Neural cell (in vitro differentiated cells): ENCODE measurements around the gene NPR3. TPM values are rescaled to one million over a fixed set of nuclear protein-coding genes. Genes with fewer than 3 reads are reported as not detected.

Source experiments
- H2AFZ ChIP-seq: fragments of 200-600, 300-800 bp; sonication (generic), shearing (Covaris generic); 2 replicates; pipeline ENCODE4 v1.6.0; 2014; ENCODE audit warnings: low read depth, mild to moderate bottlenecking, antibody characterized with exemption, low read length, moderate library complexity
- H3F3A ChIP-seq: fragments of 200-600 bp; shearing (Covaris generic); 2 replicates; pipeline ENCODE4 v1.6.1; 2016; ENCODE audit warnings: mild to moderate bottlenecking, moderate library complexity, mixed read lengths, antibody characterized with exemption, low read length; ENCODE audit not compliant: insufficient read depth, poor library complexity, severe bottlenecking
- H3K27ac ChIP-seq: fragments of 200-600, 300-800 bp; sonication (generic), shearing (Covaris generic); 2 replicates; pipeline ENCODE4 v1.5.1; 2014; ENCODE audit warnings: mild to moderate bottlenecking, low read length, moderate library complexity
- H3K27me3 ChIP-seq: fragments of 300-800, 200-600 bp; sonication (generic), shearing (Covaris generic); 2 replicates; pipeline ENCODE4 v1.6.0; 2014; ENCODE audit warnings: mild to moderate bottlenecking, low read depth, low read length, moderate library complexity; ENCODE audit not compliant: insufficient read depth
- H3K36me3 ChIP-seq: fragments of 300-800, 200-600 bp; sonication (generic), shearing (Covaris generic); 2 replicates; pipeline ENCODE4 v1.5.1; 2014; ENCODE audit warnings: mild to moderate bottlenecking, antibody characterized with exemption, low read length, moderate library complexity; ENCODE audit not compliant: insufficient read depth
- H3K4me2 ChIP-seq: fragments of 300-800, 200-600 bp; sonication (generic), shearing (Covaris generic); 2 replicates; pipeline ENCODE4 v1.6.0; 2014; ENCODE audit warnings: mild to moderate bottlenecking, low read length
- H3K4me3 ChIP-seq: fragments of 300-800, 200-600 bp; sonication (generic), shearing (Covaris generic); 2 replicates; pipeline ENCODE4 v1.5.1; 2014; ENCODE audit warnings: mild to moderate bottlenecking, low read length, moderate library complexity
- H3K79me2 ChIP-seq: fragments of 200-600 bp; shearing (Covaris generic); replicated peaks from 2 replicates; pipeline ENCODE4 v1.6.0; 2014; ENCODE audit warnings: mild to moderate bottlenecking, low read length, moderate library complexity; ENCODE audit not compliant: insufficient read depth
- H3K9ac ChIP-seq: fragments of 300-800, 200-600 bp; sonication (generic), shearing (Covaris generic); 2 replicates; pipeline ENCODE4 v1.6.1; 2016; ENCODE audit warnings: mild to moderate bottlenecking, low read length, mixed read lengths
- H3K9me2 ChIP-seq: fragments of 200-600 bp; shearing (Covaris generic); 2 replicates; pipeline ENCODE4 v1.6.1; 2016; ENCODE audit warnings: mild to moderate bottlenecking, low read length, mixed read lengths; ENCODE audit not compliant: insufficient read depth
- H3K9me3 ChIP-seq: fragments of 200-600, 300-800 bp; sonication (generic), shearing (Covaris generic); 2 replicates; pipeline ENCODE4 v1.6.1; 2016; ENCODE audit warnings: mild to moderate bottlenecking, mixed run types, low read length, moderate library complexity, mixed read lengths
- H4K20me1 ChIP-seq: fragments of 200-600 bp; shearing (Covaris generic); 2 replicates; pipeline ENCODE4 v1.6.1; 2016; ENCODE audit warnings: mild to moderate bottlenecking, mixed run types; ENCODE audit not compliant: insufficient read depth
- EP300 ChIP-seq: fragments of 450-650 bp; conservative IDR thresholded peaks from 2 replicates; pipeline ENCODE4 v1.6.1; 2014; ENCODE audit warnings: antibody characterized with exemption, mild to moderate bottlenecking, moderate library complexity; ENCODE audit not compliant: poor library complexity, severe bottlenecking
- MXI1 ChIP-seq: fragments of 450-650 bp; conservative IDR thresholded peaks from 2 replicates; pipeline ENCODE4 v1.6.1; 2014; ENCODE audit warnings: antibody characterized with exemption, mild to moderate bottlenecking; ENCODE audit not compliant: poor library complexity, severe bottlenecking
- POLR2AphosphoS5 ChIP-seq: IDR thresholded peaks from 2 replicates; pipeline ENCODE4 v1.6.1; 2012
- RAD21 ChIP-seq: fragments of 450-650 bp; conservative IDR thresholded peaks from 2 replicates; pipeline ENCODE4 v1.6.1; 2014; ENCODE audit warnings: antibody characterized with exemption, mild to moderate bottlenecking, moderate library complexity
- SMC3 ChIP-seq: fragments of 450-650 bp; conservative IDR thresholded peaks from 2 replicates; pipeline ENCODE4 v1.6.1; 2014; ENCODE audit warnings: antibody characterized with exemption, mild to moderate bottlenecking, moderate library complexity; ENCODE audit not compliant: poor library complexity
- TAF1 ChIP-seq: IDR thresholded peaks from 2 replicates; pipeline ENCODE4 v1.6.1; 2012; ENCODE audit warnings: low read depth
- polyA plus RNA-seq: library from polyadenylated mRNA; depleted of rRNA; stranded (reverse); fragments of >200 nt; gene quantifications from 2 replicates; pipeline ENCODE4 v1.2.3, GENCODE V29; 2014
- TF ChIP-seq, protein P1 (sequence below): IDR thresholded peaks from 2 replicates; pipeline ENCODE4 v1.6.1; 2012; ENCODE audit warnings: borderline replicate concordance
- TF ChIP-seq, protein P2 (sequence below): fragments of 450-650 bp; IDR thresholded peaks from 2 replicates; pipeline ENCODE4 v1.5.1; 2014; ENCODE audit warnings: antibody characterized with exemption, mild to moderate bottlenecking, moderate library complexity; ENCODE audit not compliant: poor library complexity, severe bottlenecking

Gene NPR3
- polyA plus RNA-seq, 1 donor from 2014 or later: 1.5 TPM

DNA sequence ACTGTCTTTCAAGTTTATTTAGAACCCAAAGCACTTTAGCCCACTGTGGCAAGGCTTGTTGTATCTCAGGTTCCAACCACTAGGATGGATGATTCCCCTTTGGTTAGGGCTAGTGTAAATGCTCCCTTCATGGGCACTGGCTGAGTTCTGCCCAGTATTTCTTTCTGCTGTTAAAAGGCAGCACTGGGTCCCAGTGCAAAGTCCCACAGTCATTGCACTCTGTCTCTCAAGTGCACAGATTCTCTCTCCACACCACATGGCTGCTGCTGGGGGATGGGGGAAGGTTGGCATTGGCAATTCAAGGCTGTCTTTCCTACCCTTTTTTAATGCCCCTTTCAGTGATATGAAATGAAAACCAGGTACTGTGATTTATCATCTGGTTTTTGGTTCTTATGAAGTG, 7.2 kb upstream of the NPR3 start:
- Histone ChIP-seq H3K27ac (no peak overlapping the region), H3K4me2 (no peak overlapping the region), H3F3A (no peaks in the 10 kb centered on the region), H3K36me3 (no peaks in the 10 kb centered on the region), H3K27me3 (peaks cover 13% of the 10 kb centered on the region), H2AFZ (no peak overlapping the region), H3K79me2 (no peaks in the 10 kb centered on the region), H3K9me3 (no peaks in the 10 kb centered on the region), H3K9ac (no peak overlapping the region), H3K4me3 (no peak overlapping the region), H3K9me2 (no peaks in the 10 kb centered on the region), H4K20me1 (no peaks in the 10 kb centered on the region)
- TF ChIP-seq, protein P1, sequence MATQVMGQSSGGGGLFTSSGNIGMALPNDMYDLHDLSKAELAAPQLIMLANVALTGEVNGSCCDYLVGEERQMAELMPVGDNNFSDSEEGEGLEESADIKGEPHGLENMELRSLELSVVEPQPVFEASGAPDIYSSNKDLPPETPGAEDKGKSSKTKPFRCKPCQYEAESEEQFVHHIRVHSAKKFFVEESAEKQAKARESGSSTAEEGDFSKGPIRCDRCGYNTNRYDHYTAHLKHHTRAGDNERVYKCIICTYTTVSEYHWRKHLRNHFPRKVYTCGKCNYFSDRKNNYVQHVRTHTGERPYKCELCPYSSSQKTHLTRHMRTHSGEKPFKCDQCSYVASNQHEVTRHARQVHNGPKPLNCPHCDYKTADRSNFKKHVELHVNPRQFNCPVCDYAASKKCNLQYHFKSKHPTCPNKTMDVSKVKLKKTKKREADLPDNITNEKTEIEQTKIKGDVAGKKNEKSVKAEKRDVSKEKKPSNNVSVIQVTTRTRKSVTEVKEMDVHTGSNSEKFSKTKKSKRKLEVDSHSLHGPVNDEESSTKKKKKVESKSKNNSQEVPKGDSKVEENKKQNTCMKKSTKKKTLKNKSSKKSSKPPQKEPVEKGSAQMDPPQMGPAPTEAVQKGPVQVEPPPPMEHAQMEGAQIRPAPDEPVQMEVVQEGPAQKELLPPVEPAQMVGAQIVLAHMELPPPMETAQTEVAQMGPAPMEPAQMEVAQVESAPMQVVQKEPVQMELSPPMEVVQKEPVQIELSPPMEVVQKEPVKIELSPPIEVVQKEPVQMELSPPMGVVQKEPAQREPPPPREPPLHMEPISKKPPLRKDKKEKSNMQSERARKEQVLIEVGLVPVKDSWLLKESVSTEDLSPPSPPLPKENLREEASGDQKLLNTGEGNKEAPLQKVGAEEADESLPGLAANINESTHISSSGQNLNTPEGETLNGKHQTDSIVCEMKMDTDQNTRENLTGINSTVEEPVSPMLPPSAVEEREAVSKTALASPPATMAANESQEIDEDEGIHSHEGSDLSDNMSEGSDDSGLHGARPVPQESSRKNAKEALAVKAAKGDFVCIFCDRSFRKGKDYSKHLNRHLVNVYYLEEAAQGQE: no peak
- no peak for TF ChIP-seq MXI1
- TF ChIP-seq POLR2AphosphoS5: no peak
- TF ChIP-seq EP300: no peak
- TF ChIP-seq, protein P2, sequence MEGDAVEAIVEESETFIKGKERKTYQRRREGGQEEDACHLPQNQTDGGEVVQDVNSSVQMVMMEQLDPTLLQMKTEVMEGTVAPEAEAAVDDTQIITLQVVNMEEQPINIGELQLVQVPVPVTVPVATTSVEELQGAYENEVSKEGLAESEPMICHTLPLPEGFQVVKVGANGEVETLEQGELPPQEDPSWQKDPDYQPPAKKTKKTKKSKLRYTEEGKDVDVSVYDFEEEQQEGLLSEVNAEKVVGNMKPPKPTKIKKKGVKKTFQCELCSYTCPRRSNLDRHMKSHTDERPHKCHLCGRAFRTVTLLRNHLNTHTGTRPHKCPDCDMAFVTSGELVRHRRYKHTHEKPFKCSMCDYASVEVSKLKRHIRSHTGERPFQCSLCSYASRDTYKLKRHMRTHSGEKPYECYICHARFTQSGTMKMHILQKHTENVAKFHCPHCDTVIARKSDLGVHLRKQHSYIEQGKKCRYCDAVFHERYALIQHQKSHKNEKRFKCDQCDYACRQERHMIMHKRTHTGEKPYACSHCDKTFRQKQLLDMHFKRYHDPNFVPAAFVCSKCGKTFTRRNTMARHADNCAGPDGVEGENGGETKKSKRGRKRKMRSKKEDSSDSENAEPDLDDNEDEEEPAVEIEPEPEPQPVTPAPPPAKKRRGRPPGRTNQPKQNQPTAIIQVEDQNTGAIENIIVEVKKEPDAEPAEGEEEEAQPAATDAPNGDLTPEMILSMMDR: no peak

DNA sequence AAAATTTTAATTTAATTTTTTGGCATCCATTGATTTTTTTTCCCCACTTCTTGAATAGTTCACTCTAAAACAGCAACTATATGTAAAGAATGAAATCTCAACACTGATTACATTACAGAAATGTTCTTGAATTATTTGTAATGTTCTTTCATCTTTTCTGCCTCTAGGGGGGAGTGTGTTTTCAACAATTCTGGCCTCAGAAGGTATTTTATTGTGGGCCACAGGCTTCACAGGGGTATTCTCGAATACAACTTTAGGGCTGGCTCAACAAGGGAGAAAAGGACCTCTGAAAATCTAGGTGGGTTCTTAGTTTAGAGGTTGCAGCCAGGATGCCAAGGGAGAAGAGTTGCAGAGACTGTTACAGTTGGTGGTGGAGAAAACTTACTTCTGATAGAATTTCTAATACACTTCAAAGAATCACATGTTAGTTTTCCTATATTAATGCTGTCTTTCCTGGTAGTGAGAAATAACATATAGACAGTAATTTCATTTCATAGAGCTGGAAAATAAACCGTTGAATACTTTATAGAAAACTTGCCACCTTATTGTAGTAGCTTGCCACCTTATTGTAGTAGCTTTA, 3.6 kb upstream of the NPR3 start:
- peaks cover 48% of the 10 kb centered on the region for H3K27me3 ChIP-seq

More for the DNA sequence above, 3.6 kb upstream of the NPR3 start:
- H3K4me2 ChIP-seq: no peak overlapping the region
- no peak for TF ChIP-seq TAF1
- TF ChIP-seq POLR2AphosphoS5: no peak
- TF ChIP-seq MXI1: no peak
- TF ChIP-seq, protein P2: peak; percentile 66
- peak; percentile 63 for TF ChIP-seq SMC3
- peak; percentile 64 for TF ChIP-seq RAD21
- H2AFZ ChIP-seq: no peak overlapping the region
- no peaks in the 10 kb centered on the region for H3F3A ChIP-seq
- H3K27ac ChIP-seq: no peak overlapping the region
- H3K9me2 ChIP-seq: no peaks in the 10 kb centered on the region
- H3K9ac ChIP-seq: no peak overlapping the region
- no peaks in the 10 kb centered on the region for H4K20me1 ChIP-seq
- H3K9me3 ChIP-seq: no peaks in the 10 kb centered on the region
- no peaks in the 10 kb centered on the region for H3K79me2 ChIP-seq
- H3K4me3 ChIP-seq: no peak overlapping the region
- H3K36me3 ChIP-seq: no peaks in the 10 kb centered on the region
